ENCODE results near the gene SLC41A1. TPM values are rescaled to one million over a fixed set of nuclear protein-coding genes. Genes with fewer than 3 reads are reported as not detected.
A peak's percentile ranks its signal among the peaks of the same experiment; 100 is the strongest.

Gene SLC41A1
- total RNA-seq, 1 donor: 29.3 TPM

DNA sequence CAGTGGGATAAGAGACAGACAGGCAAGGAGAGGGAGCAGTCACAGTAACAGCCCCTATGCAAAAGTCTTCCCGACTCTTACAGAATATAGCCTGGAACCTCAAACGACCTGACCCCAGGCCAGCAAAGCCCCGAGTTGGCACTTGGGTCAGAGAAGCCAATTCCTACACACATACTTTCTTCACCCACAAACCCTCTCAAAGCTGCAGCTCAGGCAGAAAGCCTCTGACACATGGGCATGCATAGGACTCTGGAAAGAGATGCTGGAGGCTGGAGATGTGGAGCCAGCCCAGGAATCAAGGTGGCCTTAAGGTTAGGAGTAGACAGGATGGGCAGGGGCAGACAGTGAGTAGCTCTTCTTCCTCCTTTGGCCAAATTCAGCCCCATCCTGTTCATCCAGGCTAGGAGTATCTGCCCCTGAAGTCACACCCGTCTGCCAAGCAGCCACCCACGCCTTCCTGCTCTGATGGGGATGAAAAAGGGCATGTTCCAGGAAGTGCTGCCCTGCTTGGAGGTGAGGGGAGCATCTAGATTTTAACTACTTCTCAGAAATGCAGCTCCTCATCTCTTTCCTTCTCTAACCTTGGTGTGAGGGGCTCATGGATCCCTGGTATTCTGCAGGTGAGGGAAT lies 7.8 kb downstream of the SLC41A1 start:
- DNase-seq (ENCODE audit: insufficient read length, low spot score, missing footprints): peak; percentile 83
- TF ChIP-seq, protein P1, sequence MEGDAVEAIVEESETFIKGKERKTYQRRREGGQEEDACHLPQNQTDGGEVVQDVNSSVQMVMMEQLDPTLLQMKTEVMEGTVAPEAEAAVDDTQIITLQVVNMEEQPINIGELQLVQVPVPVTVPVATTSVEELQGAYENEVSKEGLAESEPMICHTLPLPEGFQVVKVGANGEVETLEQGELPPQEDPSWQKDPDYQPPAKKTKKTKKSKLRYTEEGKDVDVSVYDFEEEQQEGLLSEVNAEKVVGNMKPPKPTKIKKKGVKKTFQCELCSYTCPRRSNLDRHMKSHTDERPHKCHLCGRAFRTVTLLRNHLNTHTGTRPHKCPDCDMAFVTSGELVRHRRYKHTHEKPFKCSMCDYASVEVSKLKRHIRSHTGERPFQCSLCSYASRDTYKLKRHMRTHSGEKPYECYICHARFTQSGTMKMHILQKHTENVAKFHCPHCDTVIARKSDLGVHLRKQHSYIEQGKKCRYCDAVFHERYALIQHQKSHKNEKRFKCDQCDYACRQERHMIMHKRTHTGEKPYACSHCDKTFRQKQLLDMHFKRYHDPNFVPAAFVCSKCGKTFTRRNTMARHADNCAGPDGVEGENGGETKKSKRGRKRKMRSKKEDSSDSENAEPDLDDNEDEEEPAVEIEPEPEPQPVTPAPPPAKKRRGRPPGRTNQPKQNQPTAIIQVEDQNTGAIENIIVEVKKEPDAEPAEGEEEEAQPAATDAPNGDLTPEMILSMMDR (IDR thresholded peaks at IDR 0.05; ENCODE audit: extremely low read depth, low read depth, low read length): no peak
- H3K4me3 ChIP-seq (ENCODE audit: insufficient read depth, low read length): no peak overlapping the region
- H3K4me2 ChIP-seq (ENCODE audit: insufficient read depth, low read length): peak overlapping the region; percentile 18
- no peaks in the 10 kb centered on the region for H3K27me3 ChIP-seq (ENCODE audit: insufficient read depth, low read length)
- peak overlapping the region; percentile 22 for H2AFZ ChIP-seq (ENCODE audit: low read length)
- no peak overlapping the region for H3K27ac ChIP-seq (ENCODE audit: low read depth, low read length)
- peaks cover 62% of the 10 kb centered on the region for H3K79me2 ChIP-seq (ENCODE audit: insufficient read depth, low read length)
- peaks cover 9% of the 10 kb centered on the region for H3K4me1 ChIP-seq (ENCODE audit: insufficient read depth, low read length)
- peaks cover 35% of the 10 kb centered on the region for H4K20me1 ChIP-seq (ENCODE audit: insufficient read depth, low read length)
- no peaks in the 10 kb centered on the region for H3K9me3 ChIP-seq (ENCODE audit: low read depth, low read length)
- peaks cover 10% of the 10 kb centered on the region for H3K36me3 ChIP-seq (ENCODE audit: insufficient read depth, low read length)

GRCh38 chr1:205804605-205805004 lies 8.4 kb downstream of the SLC41A1 start:
- Histone ChIP-seq H2AFZ (ENCODE audit: low read length) (no peak overlapping the region), H3K27me3 (ENCODE audit: insufficient read depth, low read length) (no peaks in the 10 kb centered on the region), H3K4me3 (ENCODE audit: insufficient read depth, low read length) (no peak overlapping the region), H3K36me3 (ENCODE audit: insufficient read depth, low read length) (peaks cover 8% of the 10 kb centered on the region), H3K4me1 (ENCODE audit: insufficient read depth, low read length) (peaks cover 9% of the 10 kb centered on the region), H3K4me2 (ENCODE audit: insufficient read depth, low read length) (no peak overlapping the region), H4K20me1 (ENCODE audit: insufficient read depth, low read length) (peaks cover 29% of the 10 kb centered on the region), H3K9me3 (ENCODE audit: low read depth, low read length) (no peaks in the 10 kb centered on the region), H3K27ac (ENCODE audit: low read depth, low read length) (no peak overlapping the region), H3K79me2 (ENCODE audit: insufficient read depth, low read length) (peaks cover 56% of the 10 kb centered on the region)
- no peak for DNase-seq (ENCODE audit: insufficient read length, low spot score, missing footprints)
- TF ChIP-seq, protein P1 (IDR thresholded peaks at IDR 0.05; ENCODE audit: extremely low read depth, low read depth, low read length): no peak

DNA sequence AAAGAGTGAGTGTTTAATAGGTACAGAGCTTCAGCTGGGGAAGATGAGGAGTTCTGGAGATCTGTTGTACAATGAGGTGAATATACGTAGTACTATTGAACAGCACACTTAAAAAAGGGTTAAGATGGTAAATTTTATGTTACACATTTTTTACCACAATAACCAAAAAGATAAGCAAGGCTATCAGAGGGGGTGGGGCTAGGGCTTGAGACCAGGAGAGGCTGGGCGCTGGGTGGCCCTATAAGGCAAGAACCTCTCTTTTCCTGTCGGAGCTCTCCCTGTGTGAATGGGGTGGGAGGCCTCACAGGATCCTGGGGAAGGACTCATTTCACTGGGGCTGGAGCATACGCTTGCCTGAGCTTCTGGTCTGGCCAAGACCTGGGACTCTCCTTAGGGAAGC lies 9.0 kb downstream of the SLC41A1 start:
- no peaks in the 10 kb centered on the region for H3K9me3 ChIP-seq (ENCODE audit: low read depth, low read length)
- peaks cover 13% of the 10 kb centered on the region for H3K36me3 ChIP-seq (ENCODE audit: insufficient read depth, low read length)
- no peaks in the 10 kb centered on the region for H3K27me3 ChIP-seq (ENCODE audit: insufficient read depth, low read length)
- H3K4me3 ChIP-seq (ENCODE audit: insufficient read depth, low read length): no peak overlapping the region
- H3K4me1 ChIP-seq (ENCODE audit: insufficient read depth, low read length): peaks cover 9% of the 10 kb centered on the region
- no peak overlapping the region for H2AFZ ChIP-seq (ENCODE audit: low read length)
- TF ChIP-seq, protein P1 (IDR thresholded peaks at IDR 0.05; ENCODE audit: extremely low read depth, low read depth, low read length): no peak
- H3K27ac ChIP-seq (ENCODE audit: low read depth, low read length): no peak overlapping the region
- peaks cover 25% of the 10 kb centered on the region for H4K20me1 ChIP-seq (ENCODE audit: insufficient read depth, low read length)
- H3K79me2 ChIP-seq (ENCODE audit: insufficient read depth, low read length): peaks cover 50% of the 10 kb centered on the region
- DNase-seq (ENCODE audit: insufficient read length, low spot score, missing footprints): no peak
- H3K4me2 ChIP-seq (ENCODE audit: insufficient read depth, low read length): no peak overlapping the region

DNA sequence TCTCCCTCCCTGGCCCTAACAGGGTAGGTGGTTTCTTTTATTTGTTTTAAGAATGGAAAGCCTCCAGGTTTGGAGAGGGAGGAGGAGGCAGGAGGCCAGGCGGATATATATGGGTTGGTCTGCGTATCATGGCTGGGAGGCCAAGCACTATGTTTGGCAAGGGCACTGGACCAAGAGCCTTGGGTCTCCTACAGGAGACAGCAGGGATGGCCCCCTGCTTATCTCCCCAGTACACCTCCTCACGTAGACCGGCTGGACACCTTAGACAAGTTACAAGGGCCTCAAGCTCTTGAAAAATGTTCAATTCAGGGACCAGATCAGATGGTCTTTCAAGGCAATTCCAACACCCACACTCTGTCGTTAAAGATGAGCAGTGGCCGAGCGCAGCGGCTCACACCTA lies 10.9 kb downstream of the SLC41A1 start:
- Histone ChIP-seq H3K27ac (ENCODE audit: low read depth, low read length) (no peak overlapping the region), H2AFZ (ENCODE audit: low read length) (no peak overlapping the region), H3K9me3 (ENCODE audit: low read depth, low read length) (no peaks in the 10 kb centered on the region), H4K20me1 (ENCODE audit: insufficient read depth, low read length) (peaks cover 22% of the 10 kb centered on the region), H3K4me1 (ENCODE audit: insufficient read depth, low read length) (peaks cover 9% of the 10 kb centered on the region), H3K27me3 (ENCODE audit: insufficient read depth, low read length) (no peaks in the 10 kb centered on the region), H3K36me3 (ENCODE audit: insufficient read depth, low read length) (peaks cover 24% of the 10 kb centered on the region), H3K4me3 (ENCODE audit: insufficient read depth, low read length) (no peak overlapping the region), H3K4me2 (ENCODE audit: insufficient read depth, low read length) (no peak overlapping the region), H3K79me2 (ENCODE audit: insufficient read depth, low read length) (peaks cover 37% of the 10 kb centered on the region)
- DNase-seq (ENCODE audit: insufficient read length, low spot score, missing footprints): no peak
- TF ChIP-seq, protein P1 (IDR thresholded peaks at IDR 0.05; ENCODE audit: extremely low read depth, low read depth, low read length): no peak
